Left lung (tissue), 10 donors: ENCODE results near the gene LRMDA. TPM values are rescaled to one million over a fixed set of nuclear protein-coding genes. Genes with fewer than 3 reads are reported as not detected.

Experiments used
- ATAC-seq: fragments of 200-7000 bp; cut with Tn5 transposase; one replicate; pipeline ENCODE4 v1.9.1; 2020; ENCODE audit warnings: moderate library complexity
- DNase-seq, 4 donors: peaks; one replicate each; pipeline ENCODE4 v3.0.0-alpha.2; 2013 to 2020
- H3K27ac ChIP-seq, 2 donors: fragments of 200-600 bp; sonication (generic) in 1 of 2; one replicate each; pipeline versions ENCODE4 v1.5.0 to v1.8.0; 2020 to 2021
- H3K27me3 ChIP-seq, 2 donors: fragments of 200-600 bp; sonication (generic) in 1 of 2; one replicate each; pipeline versions ENCODE4 v1.5.0 to v1.8.0; 2020 to 2021
- H3K36me3 ChIP-seq, 2 donors: fragments of 200-600 bp; sonication (generic) in 1 of 2; one replicate each; pipeline versions ENCODE4 v1.5.0 to v1.8.0; 2020 to 2021
- H3K4me1 ChIP-seq, 2 donors: fragments of 200-600 bp; one replicate each; pipeline ENCODE4 v1.8.0; 2021
- H3K4me3 ChIP-seq, 2 donors: fragments of 200-600 bp; sonication (generic) in 1 of 2; one replicate each; pipeline versions ENCODE4 v1.5.0 to v1.8.0; 2020 to 2021; ENCODE audit warnings: mild to moderate bottlenecking in 1 of 2
- H3K9me3 ChIP-seq, 2 donors: fragments of 200-600 bp; sonication (generic) in 1 of 2; one replicate each; pipeline versions ENCODE4 v1.5.0 to v1.8.0; 2020 to 2021
- intact Hi-C, 2 donors: fragments of 100-400 bp; cut with DNase I; formaldehyde crosslinking; loops; one replicate each; pipeline versions ENCODE4 v1.11.2 to v1.14.2; 2022
- polyA plus RNA-seq, 6 donors: library from polyadenylated mRNA; unstranded; fragments of 120-200 nt; gene quantifications; one replicate each; pipeline ENCODE4 v1.2.1, GENCODE V29; 2013; ENCODE audit not compliant: insufficient read length in 6 of 6
- total RNA-seq, 2 donors: library from RNA; stranded (reverse); fragmentation: NEBNext Ultra II Directional; extraction: Animal tissue kit (Norgen Biotek cat#: 25700); gene quantifications; one replicate each; pipeline ENCODE4 v1.2.1, GENCODE V29; 2021
- TF ChIP-seq, protein P1 (sequence below), 2 donors: fragments of 200-600 bp; sonication (generic) in 1 of 2; IDR thresholded peaks; one replicate each; pipeline versions ENCODE4 v1.5.0 to v1.8.0; 2021; ENCODE audit warnings: antibody characterized with exemption in 2 of 2
- donor health status: DM: no; HTN: yes; CAD: no.
- donor health status: DM: no; HTN: no; CAD: no.

LRMDA gene
- total and polyA plus RNA-seq, 8 donors = 13.9 to 23.6 (median 18.7) TPM

DNA sequence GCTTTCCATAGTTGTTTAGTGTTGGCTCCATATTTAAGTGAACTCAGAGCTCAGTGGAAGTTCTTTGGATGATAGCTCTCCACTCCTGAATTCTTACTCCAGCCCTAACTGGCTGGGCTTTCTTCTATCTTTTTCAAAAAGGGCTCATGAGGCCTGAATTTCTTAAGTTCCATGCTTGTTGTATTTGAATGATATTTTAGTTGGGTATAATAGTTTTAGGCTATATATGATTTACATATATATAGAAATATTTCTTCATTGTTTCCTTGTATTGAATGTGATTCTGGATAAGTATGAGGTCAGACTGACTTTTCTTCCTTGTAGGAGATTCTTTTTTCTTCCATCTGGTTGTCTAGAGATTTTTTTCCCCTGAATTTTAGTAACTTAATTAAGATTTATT, 843.5 kb downstream of the LRMDA start:
- Histone ChIP-seq H3K27me3 (no peaks in the 10 kb centered on the region), H3K27ac (no peak overlapping the region), H3K36me3 (no peaks in the 10 kb centered on the region), H3K4me1 (no peaks in the 10 kb centered on the region), H3K9me3 (peaks cover 0 to 30% of the 10 kb centered on the region in 2 donors), H3K4me3 (no peak overlapping the region)
- TF ChIP-seq, protein P1, sequence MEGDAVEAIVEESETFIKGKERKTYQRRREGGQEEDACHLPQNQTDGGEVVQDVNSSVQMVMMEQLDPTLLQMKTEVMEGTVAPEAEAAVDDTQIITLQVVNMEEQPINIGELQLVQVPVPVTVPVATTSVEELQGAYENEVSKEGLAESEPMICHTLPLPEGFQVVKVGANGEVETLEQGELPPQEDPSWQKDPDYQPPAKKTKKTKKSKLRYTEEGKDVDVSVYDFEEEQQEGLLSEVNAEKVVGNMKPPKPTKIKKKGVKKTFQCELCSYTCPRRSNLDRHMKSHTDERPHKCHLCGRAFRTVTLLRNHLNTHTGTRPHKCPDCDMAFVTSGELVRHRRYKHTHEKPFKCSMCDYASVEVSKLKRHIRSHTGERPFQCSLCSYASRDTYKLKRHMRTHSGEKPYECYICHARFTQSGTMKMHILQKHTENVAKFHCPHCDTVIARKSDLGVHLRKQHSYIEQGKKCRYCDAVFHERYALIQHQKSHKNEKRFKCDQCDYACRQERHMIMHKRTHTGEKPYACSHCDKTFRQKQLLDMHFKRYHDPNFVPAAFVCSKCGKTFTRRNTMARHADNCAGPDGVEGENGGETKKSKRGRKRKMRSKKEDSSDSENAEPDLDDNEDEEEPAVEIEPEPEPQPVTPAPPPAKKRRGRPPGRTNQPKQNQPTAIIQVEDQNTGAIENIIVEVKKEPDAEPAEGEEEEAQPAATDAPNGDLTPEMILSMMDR (IDR thresholded peaks at IDR 0.05) = no peak
- intact Hi-C loops = no loop called here
- ATAC-seq = no peak
- DNase-seq = no peak

DNA sequence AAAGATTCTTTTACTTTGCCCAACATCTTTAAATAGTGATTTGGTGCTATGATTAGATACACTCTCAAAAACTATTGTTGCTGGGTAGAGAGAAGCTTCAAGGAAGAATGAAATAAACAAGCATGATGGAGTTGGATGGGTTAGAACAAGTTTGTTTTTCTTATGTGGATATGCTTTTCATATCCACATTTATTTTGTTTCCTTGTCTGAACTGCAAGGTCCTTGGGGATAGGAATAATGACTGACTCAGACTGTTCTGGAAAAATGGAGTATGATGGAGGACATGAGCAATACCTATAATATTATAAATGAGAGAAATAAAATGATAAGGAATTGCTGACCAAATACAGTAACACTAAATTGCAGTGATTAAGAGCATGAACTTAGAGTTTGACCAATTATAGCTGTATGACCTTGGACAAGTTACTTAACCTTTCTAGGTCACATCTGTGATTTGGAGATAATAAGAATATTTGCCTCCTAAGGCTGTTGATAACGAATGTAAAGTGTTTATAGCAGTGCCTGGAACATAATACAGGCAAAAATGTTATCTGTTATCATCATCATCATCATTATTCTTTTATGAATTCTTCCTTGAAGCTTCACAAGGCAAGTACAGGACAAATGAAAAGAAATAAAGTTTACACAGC, 847.5 kb downstream of the LRMDA start:
- Histone ChIP-seq H3K36me3 (no peaks in the 10 kb centered on the region), H3K27ac (no peak overlapping the region), H3K27me3 (no peaks in the 10 kb centered on the region), H3K9me3 (peaks cover 0 to 24% of the 10 kb centered on the region in 2 donors), H3K4me1 (no peaks in the 10 kb centered on the region), H3K4me3 (no peak overlapping the region)
- TF ChIP-seq, protein P1 (IDR thresholded peaks at IDR 0.05) = no peak
- DNase-seq = no peak
- no peak for ATAC-seq
- intact Hi-C loops = no loop called here

DNA sequence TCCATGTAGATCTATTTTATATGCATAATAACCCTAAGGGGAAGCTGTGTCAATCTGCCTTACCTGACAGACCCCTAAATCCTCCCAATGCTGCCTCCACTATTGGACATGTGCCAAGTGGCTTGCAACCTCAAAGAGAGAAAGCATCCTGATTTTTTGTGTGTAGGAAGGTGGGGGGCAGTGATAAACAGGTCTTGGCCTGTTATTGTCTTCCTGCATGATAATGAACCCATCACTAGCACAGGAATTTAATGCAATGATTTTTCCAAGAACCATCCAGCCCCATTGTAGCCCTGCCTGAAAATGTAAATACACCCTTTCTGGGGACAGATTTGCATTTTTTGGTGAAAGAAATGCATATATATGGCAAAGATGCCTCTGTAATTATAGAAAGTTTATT, 850.2 kb downstream of the LRMDA start:
- TF ChIP-seq, protein P1 (IDR thresholded peaks at IDR 0.05) = no peak
- H3K4me1 ChIP-seq = no peaks in the 10 kb centered on the region
- no peaks in the 10 kb centered on the region for H3K36me3 ChIP-seq
- ATAC-seq (no peak), DNase-seq (no peak)
- intact Hi-C loops = no loop called here
- no peak overlapping the region for H3K4me3 ChIP-seq
- H3K9me3 ChIP-seq = no peaks in the 10 kb centered on the region
- no peak overlapping the region for H3K27ac ChIP-seq
- H3K27me3 ChIP-seq = no peaks in the 10 kb centered on the region

DNA sequence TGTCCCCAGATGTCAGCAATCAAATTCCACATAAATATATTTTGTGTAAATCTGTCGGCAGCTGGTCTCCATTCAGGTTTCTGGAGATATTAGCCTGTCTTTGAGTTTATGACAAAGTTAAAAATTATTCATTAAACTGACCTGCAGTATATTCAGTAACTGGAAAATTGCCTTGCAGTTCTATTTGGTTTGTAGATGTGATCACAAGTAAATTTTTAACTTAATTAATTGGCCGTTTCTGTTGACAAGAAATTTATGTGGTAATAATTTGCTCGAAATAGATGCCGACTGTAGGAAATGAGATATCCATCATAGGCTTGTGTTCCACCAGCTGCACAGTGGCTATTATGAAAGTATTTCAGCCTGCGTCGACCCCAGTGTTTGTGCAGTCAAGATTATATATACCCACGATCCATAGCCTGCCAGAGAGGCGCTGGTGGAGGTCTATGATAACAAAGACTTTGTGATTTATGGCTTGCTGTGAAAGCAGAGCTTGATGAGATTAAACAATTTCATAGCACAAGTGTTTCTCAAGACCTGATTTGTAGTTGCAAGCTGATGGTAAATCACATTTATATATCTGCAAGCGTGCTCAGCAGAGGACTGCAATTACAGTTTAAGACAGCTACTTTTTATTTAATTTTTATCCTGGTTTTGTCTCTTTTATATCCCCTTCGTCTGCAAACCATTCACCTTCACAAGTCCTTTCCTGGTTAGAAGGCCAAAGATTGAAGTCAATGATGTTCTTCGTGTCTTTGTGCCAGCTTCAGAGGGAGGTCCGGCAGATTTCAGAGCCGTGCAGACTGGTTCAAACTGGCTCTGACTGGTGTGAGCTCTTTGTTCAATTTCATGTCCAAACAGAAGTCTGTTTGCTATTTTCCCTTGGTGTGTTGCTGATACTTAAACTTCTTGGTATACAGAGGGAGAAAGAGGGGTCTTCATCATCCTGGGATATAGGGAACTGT, 850.9 kb downstream of the LRMDA start:
- Histone ChIP-seq H3K9me3 (no peaks in the 10 kb centered on the region), H3K4me3 (no peak overlapping the region), H3K4me1 (no peaks in the 10 kb centered on the region), H3K27me3 (no peaks in the 10 kb centered on the region), H3K36me3 (no peaks in the 10 kb centered on the region), H3K27ac (no peak overlapping the region)
- DNase-seq (peak in 1 of 4 donors; percentile 80), ATAC-seq (peak; percentile 43)
- TF ChIP-seq, protein P1 (IDR thresholded peaks at IDR 0.05) = no peak
- intact Hi-C loops = no loop called here

DNA sequence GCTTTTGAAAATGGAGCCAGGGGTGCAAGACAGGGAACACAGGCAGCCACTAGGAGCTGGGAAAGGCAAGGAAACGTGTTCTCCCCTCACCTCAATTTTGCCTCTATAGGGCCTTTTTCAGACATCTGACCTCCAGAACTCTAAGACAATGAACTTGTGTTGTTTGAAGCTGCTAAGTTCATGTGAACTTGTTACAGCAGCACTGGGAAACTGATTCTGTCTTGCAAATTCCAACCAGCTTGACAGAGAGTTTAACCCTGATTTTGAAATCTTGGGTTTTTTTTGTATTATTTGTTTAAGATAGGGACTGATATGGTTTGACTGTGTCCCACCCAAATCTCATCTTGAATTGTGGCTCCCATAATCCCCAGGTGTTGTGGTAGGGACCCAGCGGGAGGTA, 852.9 kb downstream of the LRMDA start:
- TF ChIP-seq, protein P1 (IDR thresholded peaks at IDR 0.05) = no peak
- no peaks in the 10 kb centered on the region for H3K9me3 ChIP-seq
- no peaks in the 10 kb centered on the region for H3K27me3 ChIP-seq
- H3K4me3 ChIP-seq = no peak overlapping the region
- intact Hi-C loops = no loop called here
- H3K36me3 ChIP-seq = no peaks in the 10 kb centered on the region
- no peak for ATAC-seq
- H3K4me1 ChIP-seq = no peaks in the 10 kb centered on the region
- no peak for DNase-seq
- no peak overlapping the region for H3K27ac ChIP-seq
